H1 (cell line): ENCODE data around the gene PRRT2. TPM values are rescaled to one million over a fixed set of nuclear protein-coding genes. Genes with fewer than 3 reads are reported as not detected.
"Not testable (repeated sequence)": the region's sequence is repeated elsewhere in the genome, so short reads cannot be mapped to it uniquely, and the experiment has no call there.

Experiments
- CTCF ChIA-PET: fragments of 300-600 bp; sonication (Branson Sonifier 250); formaldehyde crosslinking; loops from one replicate; lab custom pipeline; 2021; ENCODE audit not compliant: partially characterized antibody; lab: Charles Lee
- POLR2A ChIA-PET: fragments of 300-600 bp; sonication (Branson Sonifier 250); formaldehyde crosslinking; loops from one replicate; lab custom pipeline; 2021; ENCODE audit warnings: inconsistent platforms; ENCODE audit not compliant: partially characterized antibody; lab: Charles Lee
- DNase-seq, 2 experiments: peaks; one replicate each; pipeline versions ENCODE4 v3.0.0 to v3.0.0-alpha.2; 2010 to 2022; ENCODE audit warnings: low spot score in 2 of 2, low read depth in 1 of 2, mixed read lengths in 1 of 2
- FAIRE-seq: peaks from 2 replicates; lab custom pipeline; 2011; peaks lifted over from hg19 to GRCh38; lab: Jason Lieb, UNC
- H2AFZ ChIP-seq: 2 replicates; pipeline ENCODE4 v1.8.1; 2012; ENCODE audit warnings: low read length, inconsistent platforms
- H2AK5ac ChIP-seq: 2 replicates; pipeline ENCODE4 v1.6.1; 2013; ENCODE audit warnings: low read depth, low read length
- H2BK120ac ChIP-seq: replicated peaks from 2 replicates; pipeline ENCODE3; 2013; ENCODE audit warnings: low read depth, low read length, inconsistent platforms
- H2BK12ac ChIP-seq: 2 replicates; pipeline ENCODE4 v1.6.1; 2013; ENCODE audit warnings: low read depth, low read length
- H2BK15ac ChIP-seq: 2 replicates; pipeline ENCODE4 v1.6.1; 2013; ENCODE audit warnings: low read length
- H2BK20ac ChIP-seq: 2 replicates; pipeline ENCODE4 v1.6.1; 2013; ENCODE audit warnings: low read length
- H2BK5ac ChIP-seq: 2 replicates; pipeline ENCODE4 v1.6.1; 2013; ENCODE audit warnings: low read depth, low read length
- H3K14ac ChIP-seq: 2 replicates; pipeline ENCODE4 v1.6.1; 2013; ENCODE audit warnings: inconsistent platforms; ENCODE audit not compliant: insufficient read length
- H3K18ac ChIP-seq: 2 replicates; pipeline ENCODE4 v1.6.1; 2013; ENCODE audit warnings: low read length; ENCODE audit errors: extremely low read depth
- H3K23ac ChIP-seq: 2 replicates; pipeline ENCODE4 v1.6.1; 2013; ENCODE audit warnings: inconsistent platforms; ENCODE audit not compliant: insufficient read length
- H3K23me2 ChIP-seq: 2 replicates; pipeline ENCODE4 v1.6.1; 2013; ENCODE audit warnings: low read depth, low read length
- H3K27ac ChIP-seq: 2 replicates; pipeline ENCODE4 v1.6.1; 2011; ENCODE audit warnings: low read depth, low read length, inconsistent platforms
- H3K27me3 ChIP-seq, 4 experiments: replicated peaks in 1 of 4; 1 replicate in 1 of 4; 2 replicates in 3 of 4; pipeline versions ENCODE4 v1.6.1 to v1.8.1; 2011 to 2013; ENCODE audit warnings: low read length in 3 of 4, mild to moderate bottlenecking in 3 of 4, inconsistent platforms in 2 of 4, mixed read lengths in 2 of 4, moderate library complexity in 1 of 4; ENCODE audit not compliant: control insufficient read depth in 3 of 4, insufficient read depth in 3 of 4; ENCODE audit errors: extremely low read depth in 1 of 4
- H3K36me3 ChIP-seq, 4 experiments: 2 replicates each; pipeline versions ENCODE4 v1.6.1 to v1.8.1; 2011 to 2013; ENCODE audit warnings: mild to moderate bottlenecking in 4 of 4, low read length in 3 of 4, moderate library complexity in 2 of 4, control low read depth in 1 of 4, inconsistent platforms in 1 of 4; ENCODE audit not compliant: insufficient read depth in 4 of 4, control insufficient read depth in 2 of 4
- H3K4ac ChIP-seq: replicated peaks from 2 replicates; pipeline ENCODE3; 2013; ENCODE audit warnings: low read length, low read depth, mixed read lengths, inconsistent platforms; ENCODE audit not compliant: insufficient read length
- H3K4me1 ChIP-seq, 4 experiments: replicated peaks in 1 of 4; 1 replicate in 1 of 4; 2 replicates in 3 of 4; pipeline versions ENCODE4 v1.6.1 to v1.8.1; 2011 to 2013; ENCODE audit warnings: low read length in 3 of 4, inconsistent platforms in 2 of 4, mixed read lengths in 1 of 4; ENCODE audit not compliant: insufficient read depth in 4 of 4, control insufficient read depth in 3 of 4
- H3K4me2 ChIP-seq, 2 experiments: 2 replicates each; pipeline versions ENCODE4 v1.6.1 to v1.8.1; 2011 to 2013; ENCODE audit warnings: low read depth in 2 of 2, low read length in 2 of 2, control low read depth in 1 of 2, inconsistent platforms in 1 of 2, mild to moderate bottlenecking in 1 of 2; ENCODE audit not compliant: insufficient read depth in 1 of 2
- H3K4me3 ChIP-seq, 4 experiments: fragments of 200-600, 300-600 bp in 1 of 4; sonication (generic), shearing (Covaris generic), sonication (Bioruptor Twin) in 1 of 4; 2 replicates each; pipeline versions ENCODE4 v1.5.1 to v1.8.1; 2011 to 2016; ENCODE audit warnings: low read length in 4 of 4, low read depth in 3 of 4, control low read depth in 2 of 4, inconsistent platforms in 2 of 4, mild to moderate bottlenecking in 2 of 4, mixed read lengths in 1 of 4, moderate library complexity in 1 of 4; ENCODE audit not compliant: insufficient read depth in 2 of 4; ENCODE audit errors: extremely low read depth in 1 of 4
- H3K56ac ChIP-seq: replicated peaks from 2 replicates; pipeline ENCODE3; 2013; ENCODE audit warnings: low read depth, mild to moderate bottlenecking, mixed read lengths, low read length, inconsistent platforms; ENCODE audit not compliant: insufficient read length
- H3K79me1 ChIP-seq: 2 replicates; pipeline ENCODE4 v1.6.1; 2013; ENCODE audit warnings: low read depth, low read length, control low read depth
- H3K79me2 ChIP-seq, 2 experiments: 2 replicates each; pipeline versions ENCODE4 v1.6.1 to v1.8.1; 2012 to 2013; ENCODE audit warnings: low read length in 2 of 2, mild to moderate bottlenecking in 2 of 2, inconsistent platforms in 1 of 2; ENCODE audit not compliant: insufficient read depth in 2 of 2, control insufficient read depth in 1 of 2
- H3K9ac ChIP-seq, 4 experiments: replicated peaks in 1 of 4; 1 replicate in 1 of 4; 2 replicates in 3 of 4; pipeline versions ENCODE4 v1.6.1 to v1.8.1; 2011 to 2013; ENCODE audit warnings: low read depth in 3 of 4, low read length in 3 of 4, control low read depth in 2 of 4, mild to moderate bottlenecking in 2 of 4, moderate library complexity in 2 of 4, inconsistent platforms in 1 of 4; ENCODE audit errors: extremely low read depth in 1 of 4
- H3K9me3 ChIP-seq, 2 experiments: 2 replicates each; pipeline versions ENCODE4 v1.6.1 to v1.8.1; 2012 to 2013; ENCODE audit warnings: mild to moderate bottlenecking in 2 of 2, moderate library complexity in 2 of 2, control low read depth in 1 of 2, inconsistent platforms in 1 of 2, low read depth in 1 of 2, low read length in 1 of 2, mixed read lengths in 1 of 2; ENCODE audit not compliant: insufficient read depth in 2 of 2
- H4K20me1 ChIP-seq, 2 experiments: replicated peaks in 1 of 2; 2 replicates each; pipeline versions ENCODE3 to v1.8.1; 2011 to 2013; ENCODE audit warnings: inconsistent platforms in 2 of 2, low read length in 2 of 2, mild to moderate bottlenecking in 1 of 2; ENCODE audit not compliant: insufficient read depth in 2 of 2, control insufficient read depth in 1 of 2
- H4K5ac ChIP-seq: 2 replicates; pipeline ENCODE4 v1.6.1; 2013; ENCODE audit warnings: low read length, low read depth, mixed read lengths, inconsistent platforms; ENCODE audit not compliant: insufficient read length
- H4K8ac ChIP-seq: 2 replicates; pipeline ENCODE4 v1.8.0; 2013; ENCODE audit warnings: mild to moderate bottlenecking, moderate library complexity, low read length, inconsistent platforms; ENCODE audit not compliant: insufficient read depth; ENCODE audit errors: extremely low read depth
- H4K91ac ChIP-seq: replicated peaks from 2 replicates; pipeline ENCODE3; 2013; ENCODE audit warnings: low read length, mixed read lengths, inconsistent platforms; ENCODE audit not compliant: insufficient read length
- WGBS, 2 experiments: shearing (Covaris generic) in 1 of 2; methylation state at CpG; one replicate each; pipeline versions ENCODE4 v1.1.6 to v1.1.7; 2013 to 2015; ENCODE audit warnings: low lambda C conversion rate in 2 of 2, mixed read lengths in 2 of 2, inconsistent platforms in 1 of 2, low coverage in 1 of 2, missing lambda C conversion rate in 1 of 2; ENCODE audit not compliant: insufficient replicate concordance in 2 of 2, insufficient coverage in 1 of 2, insufficient read length in 1 of 2; ENCODE audit errors: extremely low coverage in 1 of 2, missing lambda C conversion rate in 1 of 2; 5-methylcytosine and 5-hydroxymethylcytosine counted together
- polyA plus RNA-seq, 7 experiments: library from polyadenylated mRNA; depleted of rRNA in 3 of 7; stranded (reverse) in 5 of 7; unstranded in 2 of 7; fragments of >200 nt in 5 of 7; fragments of 200-250 nt in 2 of 7; gene quantifications; 1 replicate in 5 of 7; 2 replicates in 1 of 7; 4 replicates in 1 of 7; pipeline versions ENCODE4 v1.2.1 to v1.2.3, GENCODE V29; 2011 to 2013; ENCODE audit warnings: missing spikeins in 2 of 7, mixed read lengths in 2 of 7
- total RNA-seq: library from RNA; stranded (reverse); fragmentation: NEBNext Ultra II Directional; extraction: Animal tissue kit (Norgen Biotek cat#: 25700); gene quantifications from 2 replicates; pipeline ENCODE4 v1.2.1, GENCODE V29; 2021

Gene PRRT2
- total and polyA plus RNA-seq, 2 of the 8 experiments (the other 6 are each of a cell fraction or from before 2014, with no cell fraction given): 12.8 to 32.6 TPM

DNA sequence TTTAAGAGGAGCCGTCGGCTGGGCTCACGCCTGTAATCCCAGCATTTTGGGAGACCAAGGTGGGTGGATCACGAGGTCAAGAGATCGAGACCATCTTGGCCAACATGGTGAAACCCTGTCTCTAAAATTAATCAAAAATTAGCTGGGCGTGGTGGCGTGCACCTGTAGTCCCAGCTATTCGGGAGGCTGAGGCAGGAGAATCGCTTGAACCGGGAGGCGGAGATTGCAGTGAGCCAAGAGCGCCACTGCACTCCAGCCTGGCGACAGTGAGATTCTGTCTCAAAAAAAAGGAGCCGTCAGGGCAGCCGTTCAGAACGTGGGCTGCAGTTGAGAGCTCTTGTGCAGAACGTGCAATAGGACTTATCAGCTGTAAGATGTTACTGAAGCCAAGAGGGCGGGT is 18.8 kb upstream of the PRRT2 start:
- H2BK5ac ChIP-seq, H3K9me3 ChIP-seq, H2BK120ac ChIP-seq, DNase-seq, H3K4me3 ChIP-seq, H2AFZ ChIP-seq, H4K8ac ChIP-seq, H2BK20ac ChIP-seq, H3K23ac ChIP-seq, FAIRE-seq, H3K14ac ChIP-seq, H2BK12ac ChIP-seq, H2AK5ac ChIP-seq, H3K56ac ChIP-seq, H3K27me3 ChIP-seq, H2BK15ac ChIP-seq, H3K27ac ChIP-seq, H3K9ac ChIP-seq, H4K5ac ChIP-seq, H4K91ac ChIP-seq, H3K18ac ChIP-seq, H3K4me2 ChIP-seq, H3K4ac ChIP-seq: not testable (repeated sequence)
- Histone ChIP-seq H4K20me1 (peaks cover 3 to 19% of the 10 kb centered on the region in 2 experiments), H3K4me1 (peaks cover 0 to 13% (median 5%) of the 10 kb centered on the region in 4 experiments; a peak in 6 of 7 replicates), H3K79me1 (peaks cover 12% of the 10 kb centered on the region; the same call in 1 of the 2 replicates), H3K79me2 (peaks cover 28 to 58% of the 10 kb centered on the region in 2 experiments), H3K23me2 (peaks cover 14% of the 10 kb centered on the region), H3K36me3 (peaks cover 15 to 29% (median 20%) of the 10 kb centered on the region in 4 experiments)
- CTCF ChIA-PET: interaction anchor here (1.2 to 1.5 kb wide), 5 partner anchors 11 to 213 kb away, joined by 3 to 4 read pairs (median 3); partner anchors contain the start of gene PAGR1
- POLR2A ChIA-PET: interaction anchor here (0.6 to 4.3 kb wide), 8 partner anchors 11 to 642 kb away, joined by 3 to 25 read pairs (median 4); partner anchors contain the start of genes MAZ and PAGR1
- 96% methylated on average over 18 of the region's 18 CpGs; no CpG with 5 or more reads in 1 of the 2 experiments for WGBS, 2 experiments
